ENCODE data around the gene NFKBIL1. TPM values are rescaled to one million over a fixed set of nuclear protein-coding genes. Genes with fewer than 3 reads are reported as not detected.

Gene NFKBIL1
- total RNA-seq, 1 donor = 12.5 TPM

- TF ChIP-seq, protein P1, sequence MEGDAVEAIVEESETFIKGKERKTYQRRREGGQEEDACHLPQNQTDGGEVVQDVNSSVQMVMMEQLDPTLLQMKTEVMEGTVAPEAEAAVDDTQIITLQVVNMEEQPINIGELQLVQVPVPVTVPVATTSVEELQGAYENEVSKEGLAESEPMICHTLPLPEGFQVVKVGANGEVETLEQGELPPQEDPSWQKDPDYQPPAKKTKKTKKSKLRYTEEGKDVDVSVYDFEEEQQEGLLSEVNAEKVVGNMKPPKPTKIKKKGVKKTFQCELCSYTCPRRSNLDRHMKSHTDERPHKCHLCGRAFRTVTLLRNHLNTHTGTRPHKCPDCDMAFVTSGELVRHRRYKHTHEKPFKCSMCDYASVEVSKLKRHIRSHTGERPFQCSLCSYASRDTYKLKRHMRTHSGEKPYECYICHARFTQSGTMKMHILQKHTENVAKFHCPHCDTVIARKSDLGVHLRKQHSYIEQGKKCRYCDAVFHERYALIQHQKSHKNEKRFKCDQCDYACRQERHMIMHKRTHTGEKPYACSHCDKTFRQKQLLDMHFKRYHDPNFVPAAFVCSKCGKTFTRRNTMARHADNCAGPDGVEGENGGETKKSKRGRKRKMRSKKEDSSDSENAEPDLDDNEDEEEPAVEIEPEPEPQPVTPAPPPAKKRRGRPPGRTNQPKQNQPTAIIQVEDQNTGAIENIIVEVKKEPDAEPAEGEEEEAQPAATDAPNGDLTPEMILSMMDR (IDR thresholded peaks at IDR 0.05; ENCODE audit: insufficient read depth, low read depth, low read length) = no peak
- DNase-seq (ENCODE audit: low read depth) = no peak
- H3K4me3 ChIP-seq (ENCODE audit: low read depth, low read length) = no peak overlapping the region
Measured at GRCh38 chr6:31530659-31531058, 16.7 kb upstream of the NFKBIL1 start.

DNA sequence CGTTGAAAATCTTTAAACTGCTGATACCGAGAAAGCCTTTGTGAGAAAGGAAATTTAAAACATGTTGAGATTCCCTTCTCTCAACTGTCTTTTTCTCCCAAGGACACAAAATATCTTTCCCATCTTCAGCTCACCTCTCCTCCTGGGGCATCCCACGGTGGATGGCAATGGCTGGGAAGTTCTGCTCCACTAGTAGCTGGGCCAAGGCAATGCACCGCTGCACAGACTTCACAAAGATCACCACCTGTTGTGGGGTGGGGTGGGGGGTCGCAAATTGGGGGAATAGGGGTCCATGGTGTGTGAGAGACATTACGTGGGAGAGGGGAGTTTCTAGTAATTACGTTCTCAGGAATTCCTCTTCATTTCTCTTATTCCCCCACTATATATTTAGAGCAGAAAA, 16.2 kb upstream of the NFKBIL1 start:
- TF ChIP-seq, protein P1 (IDR thresholded peaks at IDR 0.05; ENCODE audit: insufficient read depth, low read depth, low read length) = no peak
- no peak overlapping the region for H3K4me3 ChIP-seq (ENCODE audit: low read depth, low read length)
- DNase-seq (ENCODE audit: low read depth) = no peak

DNA sequence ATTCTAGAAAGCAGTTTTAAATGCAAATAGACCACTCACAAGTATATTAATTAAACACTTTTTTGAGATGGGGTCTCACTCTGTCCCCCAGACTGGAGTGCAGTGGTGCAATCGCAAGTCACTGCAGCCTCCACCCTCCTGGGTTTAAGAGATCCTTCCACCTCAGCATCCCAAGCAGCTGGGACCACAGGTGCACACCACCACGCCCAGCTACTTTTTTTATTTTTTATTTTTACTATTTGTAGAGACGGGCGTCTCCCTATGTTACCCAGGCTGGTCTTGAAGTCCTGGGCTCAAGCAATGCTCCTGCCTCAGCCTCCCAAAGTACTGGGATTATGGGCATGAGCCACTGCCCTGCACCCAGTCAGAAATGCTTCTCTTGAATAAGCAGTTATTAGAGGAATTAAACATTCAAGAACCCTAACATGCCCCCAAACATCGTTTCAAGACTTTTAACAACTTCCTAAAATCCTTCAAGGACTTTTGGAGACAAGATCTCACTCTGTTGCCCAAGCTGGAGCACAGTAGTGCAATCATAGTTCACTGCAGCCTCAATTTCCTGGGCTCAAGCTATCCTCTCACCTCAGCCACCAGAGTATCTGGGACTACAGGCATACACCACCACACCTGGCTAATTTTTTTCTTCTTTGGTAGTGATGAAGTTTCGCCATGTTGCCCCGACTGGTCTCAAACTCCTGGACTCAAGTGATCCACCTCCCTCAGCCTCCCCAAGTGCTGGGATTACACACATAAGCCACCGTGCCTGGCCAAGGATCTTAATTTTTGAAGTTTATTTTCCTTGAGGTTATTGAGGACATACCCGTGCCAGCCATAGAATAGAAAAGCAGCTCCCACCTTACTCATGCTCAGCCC, 15.4 kb upstream of the NFKBIL1 start:
- H3K4me3 ChIP-seq (ENCODE audit: low read depth, low read length) = no peak overlapping the region
- TF ChIP-seq, protein P1 (IDR thresholded peaks at IDR 0.05; ENCODE audit: insufficient read depth, low read depth, low read length) = no peak
- DNase-seq (ENCODE audit: low read depth) = no peak

DNA sequence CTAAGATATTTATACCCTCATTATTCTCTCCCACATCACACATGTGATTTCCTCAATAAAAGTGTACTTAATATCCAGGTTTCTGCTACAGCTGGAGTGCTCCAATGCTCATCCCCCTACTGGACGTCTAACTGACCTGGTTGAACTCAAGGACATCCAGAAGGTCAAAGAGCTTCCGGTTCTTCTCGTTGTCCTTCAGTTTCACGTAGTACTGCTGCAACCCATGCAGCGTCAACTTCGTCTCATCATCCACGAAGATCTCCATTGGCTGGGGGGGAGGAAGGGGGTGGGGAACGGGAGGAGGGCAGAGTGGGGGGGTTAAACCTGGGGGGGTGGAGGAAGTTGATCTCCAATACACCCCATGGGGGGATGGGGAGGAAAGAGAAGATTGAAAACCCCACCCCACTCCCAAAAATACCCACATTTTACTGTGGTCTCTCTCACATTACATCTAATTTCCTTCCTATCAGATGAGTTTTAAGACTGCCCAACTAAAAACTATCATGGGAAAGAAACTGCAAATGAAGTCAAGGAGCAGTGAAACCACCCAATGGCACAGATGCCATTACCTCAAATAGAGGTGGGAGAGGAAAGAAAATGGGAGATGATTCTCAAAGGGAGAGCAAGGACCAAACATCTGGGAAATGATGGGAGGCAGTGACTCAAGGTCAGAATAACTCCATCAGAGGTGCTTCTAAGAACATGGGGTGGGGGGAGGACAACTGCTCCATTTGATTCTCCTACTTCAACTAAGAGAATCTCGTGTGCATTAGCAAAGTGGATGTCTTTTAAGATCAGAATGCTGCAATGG, 14.6 kb upstream of the NFKBIL1 start:
- TF ChIP-seq, protein P1 (IDR thresholded peaks at IDR 0.05; ENCODE audit: insufficient read depth, low read depth, low read length) = no peak

GRCh38 chr6:31533455-31533841, 14.0 kb upstream of the NFKBIL1 start:
- no peak for DNase-seq (ENCODE audit: low read depth)
- TF ChIP-seq, protein P1 (IDR thresholded peaks at IDR 0.05; ENCODE audit: insufficient read depth, low read depth, low read length) = no peak
- H3K4me3 ChIP-seq (ENCODE audit: low read depth, low read length) = no peak overlapping the region

More for the DNA sequence above, 14.6 kb upstream of the NFKBIL1 start:
- H3K4me3 ChIP-seq (ENCODE audit: low read depth, low read length) = no peak overlapping the region
- no peak for DNase-seq (ENCODE audit: low read depth)

GRCh38 chr6:31534011-31534410, 13.4 kb upstream of the NFKBIL1 start:
- no peak for DNase-seq (ENCODE audit: low read depth)
- H3K4me3 ChIP-seq (ENCODE audit: low read depth, low read length) = no peak overlapping the region
- TF ChIP-seq, protein P1 (IDR thresholded peaks at IDR 0.05; ENCODE audit: insufficient read depth, low read depth, low read length) = no peak
